Measurements from ENCODE around the gene MOB1B. TPM values are rescaled to one million over a fixed set of nuclear protein-coding genes. Genes with fewer than 3 reads are reported as not detected.
"Not testable (repeated sequence)": the region's sequence is repeated elsewhere in the genome, so short reads cannot be mapped to it uniquely, and the experiment has no call there.

MOB1B gene
- total RNA-seq, 2 donors from 2014 or later = 9.2 to 12.7 TPM

- intact Hi-C loops (cut with DNase I) = no loop called here
These were observed 125.4 kb downstream of the MOB1B start for GRCh38 chr4:71027611-71028010.

GRCh38 chr4:71029504-71029903, 127.3 kb downstream of the MOB1B start:
- intact Hi-C loops (cut with DNase I) = no loop called here
- no peak overlapping the region for H3K27ac ChIP-seq
- no peak for TF ChIP-seq CTCF (IDR thresholded peaks at IDR 0.05)
- TF ChIP-seq POLR2A (IDR thresholded peaks at IDR 0.05) = no peak
- no peak for ATAC-seq
- no peaks in the 10 kb centered on the region for H3K36me3 ChIP-seq (replicated peaks in 1 of 2; ENCODE audit: insufficient read depth in 1 of 2, low read depth in 2 of 2)
- 61 to 89% methylated on average over 1 of the region's 1 CpG for WGBS, 2 donors
- peaks cover 8% of the 10 kb centered on the region for H3K4me1 ChIP-seq
- no peak for DNase-seq
- H3K9me3 ChIP-seq = no peaks in the 10 kb centered on the region
- no peaks in the 10 kb centered on the region for H3K27me3 ChIP-seq
- no peak overlapping the region for H3K4me3 ChIP-seq

More at GRCh38 chr4:71027611-71028010, 125.4 kb downstream of the MOB1B start:
- Histone ChIP-seq H3K27ac (no peak overlapping the region), H3K4me3 (no peak overlapping the region), H3K9me3 (no peaks in the 10 kb centered on the region), H3K36me3 (replicated peaks in 1 of 2; ENCODE audit: insufficient read depth in 1 of 2, low read depth in 2 of 2) (no peaks in the 10 kb centered on the region), H3K27me3 (no peaks in the 10 kb centered on the region), H3K4me1 (peaks cover 8% of the 10 kb centered on the region)
- no peak for TF ChIP-seq POLR2A (IDR thresholded peaks at IDR 0.05)
- TF ChIP-seq CTCF (IDR thresholded peaks at IDR 0.05) = no peak
- WGBS, 2 donors = 91 to 95% methylated on average over 1 of the region's 1 CpG
- no peak for DNase-seq
- ATAC-seq = no peak

GRCh38 chr4:71032106-71032505, 129.9 kb downstream of the MOB1B start:
- H3K9me3 ChIP-seq; H3K36me3 ChIP-seq (replicated peaks in 1 of 2; ENCODE audit: insufficient read depth in 1 of 2, low read depth in 2 of 2); H3K4me1 ChIP-seq; intact Hi-C loops (cut with DNase I); H3K27me3 ChIP-seq; H3K27ac ChIP-seq; DNase-seq; ATAC-seq; H3K4me3 ChIP-seq: not testable (repeated sequence)
- WGBS, 2 donors = 96 to 99% methylated on average over 7 to 10 of the region's 10 CpGs

Other genes with a start within 250 kb of the MOB1B start
- gene JCHAIN, start 235.9 kb upstream of the MOB1B start, total RNA-seq = 10 to 100 TPM; 13.2 to 27.7 TPM
- 10 to 100 TPM; 12.5 to 15.5 TPM for gene UTP3, start 213.8 kb upstream of the MOB1B start, total RNA-seq
- 10 to 100 TPM; 46.4 to 62.6 TPM for gene RUFY3, start 180.4 kb upstream of the MOB1B start, total RNA-seq
- 10 to 100 TPM; 33.0 to 38.7 TPM for gene GRSF1, start 62.5 kb upstream of the MOB1B start, total RNA-seq
- 1 to 10 TPM; 4.6 to 7.3 TPM for gene DCK, start 91.3 kb downstream of the MOB1B start, total RNA-seq

Measured in body of pancreas (tissue), 4 donors.